Mesothelial cell of epicardium (in vitro differentiated cells): ENCODE data around the gene TFDP1. TPM values are rescaled to one million over a fixed set of nuclear protein-coding genes. Genes with fewer than 3 reads are reported as not detected.

Experiments used
- DNase-seq, 2 experiments: peaks; one replicate each; pipeline ENCODE4 v3.0.0; 2021; ENCODE audit warnings: low spot score in 2 of 2; ENCODE audit not compliant: unreplicated experiment in 2 of 2
- H3K27ac Mint-ChIP-seq: 2 replicates; pipeline ENCODE4 v1.8.0; 2021; ENCODE audit warnings: mixed read lengths
- H3K27me3 Mint-ChIP-seq: 2 replicates; pipeline ENCODE4 v1.8.0; 2021; ENCODE audit warnings: low read depth, mixed read lengths
- H3K36me3 Mint-ChIP-seq: 2 replicates; pipeline ENCODE4 v1.8.0; 2021; ENCODE audit warnings: mixed read lengths
- H3K4me1 Mint-ChIP-seq: 2 replicates; pipeline ENCODE4 v1.8.0; 2021; ENCODE audit warnings: mixed read lengths
- H3K4me3 Mint-ChIP-seq: 2 replicates; pipeline ENCODE4 v1.8.0; 2021; ENCODE audit warnings: mild to moderate bottlenecking, moderate library complexity, mixed read lengths
- H3K9me3 Mint-ChIP-seq: 2 replicates; pipeline ENCODE4 v1.8.0; 2021; ENCODE audit warnings: mixed read lengths
- total RNA-seq: library from RNA; stranded (reverse); gene quantifications from 3 replicates; pipeline ENCODE4 v1.2.1, GENCODE V29; 2021
- TF ChIP-seq, protein P1 (sequence below): fragments of 200-600 bp; sonication (generic); IDR thresholded peaks from one replicate; pipeline ENCODE4 v1.5.0; 2021; ENCODE audit warnings: antibody characterized with exemption; ENCODE audit not compliant: unreplicated experiment

Gene TFDP1, protein sequence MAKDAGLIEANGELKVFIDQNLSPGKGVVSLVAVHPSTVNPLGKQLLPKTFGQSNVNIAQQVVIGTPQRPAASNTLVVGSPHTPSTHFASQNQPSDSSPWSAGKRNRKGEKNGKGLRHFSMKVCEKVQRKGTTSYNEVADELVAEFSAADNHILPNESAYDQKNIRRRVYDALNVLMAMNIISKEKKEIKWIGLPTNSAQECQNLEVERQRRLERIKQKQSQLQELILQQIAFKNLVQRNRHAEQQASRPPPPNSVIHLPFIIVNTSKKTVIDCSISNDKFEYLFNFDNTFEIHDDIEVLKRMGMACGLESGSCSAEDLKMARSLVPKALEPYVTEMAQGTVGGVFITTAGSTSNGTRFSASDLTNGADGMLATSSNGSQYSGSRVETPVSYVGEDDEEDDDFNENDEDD
- 51.6 to 53.6 TPM (median 52.6 TPM) in 3 replicates for total RNA-seq

DNA sequence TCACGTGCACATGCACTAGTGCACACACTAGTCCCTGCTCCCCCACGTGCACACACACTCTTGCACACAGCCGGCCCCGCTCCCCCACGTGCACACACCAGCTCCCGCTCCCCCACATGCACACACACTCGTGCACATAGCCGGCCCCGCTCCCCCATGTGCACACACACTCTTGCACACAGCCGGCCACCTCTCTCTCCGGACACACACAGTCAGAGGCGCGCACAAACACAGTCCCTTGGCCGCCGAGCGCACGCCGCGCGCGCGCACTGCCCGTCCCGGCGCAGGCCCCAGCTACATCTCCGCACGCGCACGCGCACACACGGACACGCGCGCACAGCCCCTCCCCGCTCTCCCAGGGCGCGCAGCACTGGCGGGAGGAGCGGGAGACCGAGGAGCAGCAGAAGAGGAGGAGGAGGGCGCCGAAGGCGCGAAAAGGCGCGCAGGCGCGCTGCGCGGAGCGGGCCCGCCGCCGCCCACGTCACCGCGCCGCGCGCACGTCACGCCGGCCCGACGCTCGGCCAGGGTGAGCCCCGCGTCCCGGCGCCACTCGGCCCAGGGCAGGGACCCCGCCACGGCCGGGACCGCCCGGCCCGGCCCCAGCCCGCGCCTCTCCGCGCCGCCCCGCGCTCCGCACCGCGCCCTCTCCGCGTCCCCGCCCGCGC lies at the start of gene TFDP1:
TFDP1 (plus strand) TSS at position 549 of the 665 bp plus-strand sequence. CDS start 1,085 bp downstream, outside the sequence.
- DNase-seq: peak; percentile 69 to 83
- TF ChIP-seq, protein P1, sequence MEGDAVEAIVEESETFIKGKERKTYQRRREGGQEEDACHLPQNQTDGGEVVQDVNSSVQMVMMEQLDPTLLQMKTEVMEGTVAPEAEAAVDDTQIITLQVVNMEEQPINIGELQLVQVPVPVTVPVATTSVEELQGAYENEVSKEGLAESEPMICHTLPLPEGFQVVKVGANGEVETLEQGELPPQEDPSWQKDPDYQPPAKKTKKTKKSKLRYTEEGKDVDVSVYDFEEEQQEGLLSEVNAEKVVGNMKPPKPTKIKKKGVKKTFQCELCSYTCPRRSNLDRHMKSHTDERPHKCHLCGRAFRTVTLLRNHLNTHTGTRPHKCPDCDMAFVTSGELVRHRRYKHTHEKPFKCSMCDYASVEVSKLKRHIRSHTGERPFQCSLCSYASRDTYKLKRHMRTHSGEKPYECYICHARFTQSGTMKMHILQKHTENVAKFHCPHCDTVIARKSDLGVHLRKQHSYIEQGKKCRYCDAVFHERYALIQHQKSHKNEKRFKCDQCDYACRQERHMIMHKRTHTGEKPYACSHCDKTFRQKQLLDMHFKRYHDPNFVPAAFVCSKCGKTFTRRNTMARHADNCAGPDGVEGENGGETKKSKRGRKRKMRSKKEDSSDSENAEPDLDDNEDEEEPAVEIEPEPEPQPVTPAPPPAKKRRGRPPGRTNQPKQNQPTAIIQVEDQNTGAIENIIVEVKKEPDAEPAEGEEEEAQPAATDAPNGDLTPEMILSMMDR: no peak
- Mint-ChIP-seq H3K36me3 (no peaks in the 10 kb centered on the region), H3K9me3 (no peaks in the 10 kb centered on the region), H3K27me3 (no peaks in the 10 kb centered on the region), H3K4me1 (peaks cover 12% of the 10 kb centered on the region), H3K27ac (peak within 1 kb of the TSS; percentile 81), H3K4me3 (peak within 1 kb of the TSS; percentile 88)

GRCh38 chr13:113535381-113535781 lies 49.2 kb upstream of the TFDP1 start:
- TF ChIP-seq, protein P1: no peak
- no peak for DNase-seq
- Mint-ChIP-seq H3K4me1 (peaks cover 33% of the 10 kb centered on the region), H3K4me3 (no peak overlapping the region), H3K27me3 (no peaks in the 10 kb centered on the region), H3K9me3 (peaks cover 7% of the 10 kb centered on the region), H3K36me3 (peaks cover 23% of the 10 kb centered on the region), H3K27ac (peak overlapping the region; percentile 70)

DNA sequence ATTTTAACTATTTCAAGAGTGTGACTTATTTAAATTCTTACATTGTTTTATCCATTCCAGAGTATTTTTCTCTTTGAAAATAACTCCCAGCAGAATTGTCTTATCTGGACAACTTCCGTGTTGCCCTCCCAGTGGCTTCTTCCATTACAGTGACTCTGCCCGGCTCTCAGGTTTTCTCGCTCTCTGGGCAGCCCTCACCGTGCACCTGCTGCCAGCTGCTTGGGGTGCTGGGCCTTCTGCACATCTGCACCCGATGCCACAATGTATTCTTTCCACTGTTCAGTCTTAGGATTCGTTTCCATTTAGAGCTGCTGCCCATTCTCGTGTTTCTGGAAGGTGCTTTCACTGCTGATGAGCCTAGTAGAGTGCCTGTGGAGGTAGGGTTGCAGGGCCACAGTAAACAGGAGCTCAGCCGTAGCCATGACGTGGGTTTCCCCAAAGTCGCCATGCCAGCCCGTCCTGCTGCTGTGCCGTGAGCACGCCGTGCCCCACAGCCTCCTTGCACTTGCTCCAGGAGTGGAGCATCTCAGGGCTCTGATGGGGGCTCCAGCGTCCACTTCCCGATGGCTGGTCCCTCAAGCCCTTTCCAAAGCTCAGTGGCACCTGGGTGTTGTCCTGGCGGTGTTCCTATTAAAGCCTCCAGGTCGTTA lies 48.0 kb upstream of the TFDP1 start:
- peaks cover 33% of the 10 kb centered on the region for H3K4me1 Mint-ChIP-seq
- H3K9me3 Mint-ChIP-seq: peaks cover 18% of the 10 kb centered on the region
- peak overlapping the region; percentile 11 for H3K27ac Mint-ChIP-seq
- H3K27me3 Mint-ChIP-seq: no peaks in the 10 kb centered on the region
- DNase-seq: no peak
- peaks cover 31% of the 10 kb centered on the region for H3K36me3 Mint-ChIP-seq
- TF ChIP-seq, protein P1: no peak
- no peak overlapping the region for H3K4me3 Mint-ChIP-seq

GRCh38 chr13:113537205-113537604 lies 47.3 kb upstream of the TFDP1 start:
- Mint-ChIP-seq H3K9me3 (peaks cover 18% of the 10 kb centered on the region), H3K36me3 (peaks cover 31% of the 10 kb centered on the region), H3K27me3 (no peaks in the 10 kb centered on the region), H3K4me1 (peaks cover 27% of the 10 kb centered on the region), H3K4me3 (no peak overlapping the region), H3K27ac (no peak overlapping the region)
- TF ChIP-seq, protein P1: no peak
- no peak for DNase-seq

GRCh38 chr13:113537909-113538688 lies 46.5 kb upstream of the TFDP1 start:
- Mint-ChIP-seq H3K27ac (peak overlapping the region; percentile 43), H3K36me3 (peaks cover 36% of the 10 kb centered on the region)
- no peak for DNase-seq

More at GRCh38 chr13:113537909-113538688, 46.5 kb upstream of the TFDP1 start:
- Mint-ChIP-seq H3K4me3 (no peak overlapping the region), H3K9me3 (peaks cover 18% of the 10 kb centered on the region), H3K27me3 (no peaks in the 10 kb centered on the region), H3K4me1 (peaks cover 23% of the 10 kb centered on the region)
- TF ChIP-seq, protein P1: no peak
